Gastrocnemius medialis (tissue), 4 donors: Measurements from ENCODE around the gene PTPRE.

Experiments used
- CTCF ChIP-seq, 5 experiments: fragments of 450-650 bp in 3 of 5; fragments of 200-600 bp in 2 of 5; sonication (generic) in 2 of 5; IDR thresholded peaks in 4 of 5; conservative IDR thresholded peaks in 1 of 5; 1 replicate in 4 of 5; 2 replicates in 1 of 5; pipeline ENCODE4 v1.5.1; 2016 to 2019; ENCODE audit warnings: antibody characterized with exemption in 5 of 5, mild to moderate bottlenecking in 3 of 5, moderate library complexity in 3 of 5
- POLR2A ChIP-seq, 2 donors: fragments of 450-650 bp; IDR thresholded peaks; one replicate each; pipeline ENCODE4 v1.6.1; 2017; ENCODE audit warnings: antibody characterized with exemption in 2 of 2, mild to moderate bottlenecking in 2 of 2, moderate library complexity in 2 of 2

GRCh38 chr10:128084364-128084763, 177.5 kb downstream of the PTPRE start:
- TF ChIP-seq CTCF (IDR thresholded peaks at IDR 0.05 in 4 of 5, conservative IDR thresholded peaks at IDR 0.05 in 1 of 5): no peak
- TF ChIP-seq POLR2A (IDR thresholded peaks at IDR 0.05): no peak
